OCI-LY7 (cell line): ENCODE results near the gene TEX55. TPM values are rescaled to one million over a fixed set of nuclear protein-coding genes. Genes with fewer than 3 reads are reported as not detected.
"Not testable (repeated sequence)": the region's sequence is repeated elsewhere in the genome, so short reads cannot be mapped to it uniquely, and the experiment has no call there.

ENCODE experiments used
- BruUV-seq: library from RNA; stranded (reverse); fragments of 400-500 nt; replicated peaks from 2 replicates; lab custom pipeline; 2021; lab: Mats Ljungman, UMichigan
- CTCF ChIA-PET: fragments of 300-600 bp; sonication (Branson Sonifier 250); formaldehyde crosslinking; loops from one replicate; lab custom pipeline; 2022; ENCODE audit warnings: antibody characterized with exemption; ENCODE audit not compliant: unreplicated experiment; lab: Charles Lee
- POLR2A ChIA-PET: fragments of 300-600 bp; sonication (Branson Sonifier 250); formaldehyde crosslinking; loops from one replicate; lab custom pipeline; 2022; ENCODE audit warnings: antibody characterized with exemption; lab: Charles Lee
- DNase-seq: peaks from one replicate; pipeline ENCODE4 v3.0.0-alpha.2; 2015; ENCODE audit warnings: low spot score
- H2AFZ ChIP-seq: fragments of 200-600 bp; sonication (generic), shearing (Covaris generic); 2 replicates; pipeline ENCODE4 v1.6.1; 2014; ENCODE audit warnings: mild to moderate bottlenecking, antibody characterized with exemption, low read length, moderate library complexity
- H3K27ac ChIP-seq: fragments of 200-600 bp; sonication (generic); 2 replicates; pipeline ENCODE4 v1.5.1; 2014; ENCODE audit warnings: mixed run types, low read depth, mild to moderate bottlenecking, moderate library complexity, low read length, inconsistent platforms; ENCODE audit not compliant: poor library complexity, severe bottlenecking
- H3K36me3 ChIP-seq: fragments of 200-600 bp; sonication (generic); 2 replicates; pipeline ENCODE4 v1.6.1; 2014; ENCODE audit warnings: mild to moderate bottlenecking, antibody characterized with exemption, low read length, moderate library complexity, mixed read lengths; ENCODE audit not compliant: insufficient read depth
- H3K4me1 ChIP-seq: fragments of 200-600 bp; sonication (generic); 2 replicates; pipeline ENCODE4 v1.5.1; 2014; ENCODE audit warnings: mild to moderate bottlenecking, low read length; ENCODE audit not compliant: insufficient read depth, poor library complexity, severe bottlenecking
- H3K4me2 ChIP-seq: fragments of 200-600 bp; sonication (generic); 2 replicates; pipeline ENCODE4 v1.6.1; 2014; ENCODE audit warnings: mild to moderate bottlenecking, low read length
- H3K4me3 ChIP-seq: fragments of 200-600 bp; sonication (generic); 2 replicates; pipeline ENCODE4 v1.5.1; 2014; ENCODE audit warnings: mild to moderate bottlenecking, low read depth, low read length; ENCODE audit not compliant: poor library complexity, severe bottlenecking
- H3K79me2 ChIP-seq: fragments of 200-600 bp; sonication (generic); 2 replicates; pipeline ENCODE4 v1.6.1; 2016; ENCODE audit warnings: low read depth, mild to moderate bottlenecking, low read length, moderate library complexity, mixed read lengths; ENCODE audit not compliant: insufficient read depth
- H3K9me2 ChIP-seq: fragments of 200-600 bp; sonication (generic); 2 replicates; pipeline ENCODE4 v1.6.1; 2016; ENCODE audit warnings: mild to moderate bottlenecking, low read length, mixed read lengths; ENCODE audit not compliant: insufficient read depth
- H3K9me3 ChIP-seq: fragments of 200-600 bp; sonication (generic); 2 replicates; pipeline ENCODE4 v1.6.1; 2014; ENCODE audit warnings: mild to moderate bottlenecking, mixed run types, low read length, mixed read lengths
- H4K20me1 ChIP-seq: fragments of 200-600 bp; sonication (generic); 2 replicates; pipeline ENCODE4 v1.6.1; 2014; ENCODE audit warnings: mild to moderate bottlenecking, antibody characterized with exemption, low read length, moderate library complexity, mixed read lengths; ENCODE audit not compliant: insufficient read depth
- EZH2phosphoT487 ChIP-seq: fragments of 200-600 bp; sonication (generic); IDR thresholded peaks from 2 replicates; pipeline ENCODE4 v1.6.1; 2018; ENCODE audit warnings: low read depth, borderline replicate concordance, mild to moderate bottlenecking, mixed run types, antibody characterized with exemption, low read length, moderate library complexity, mixed read lengths
- intact Hi-C: fragments of 100-400 bp; cut with micrococcal nuclease; formaldehyde crosslinking; loops from one replicate; pipeline ENCODE4 v1.10.0; 2022; ENCODE audit not compliant: unreplicated experiment
- total RNA-seq, 2 experiments: library from RNA; depleted of rRNA in 1 of 2; stranded (reverse); fragments of >200 nt in 1 of 2; shearing (Covaris generic) in 1 of 2; gene quantifications; 2 replicates each; pipeline ENCODE4 v1.2.3, GENCODE V29; 2014 to 2022
- TF ChIP-seq, protein P1 (sequence below): fragments of 200-600 bp; sonication (generic); conservative IDR thresholded peaks from 2 replicates; pipeline ENCODE4 v1.5.1; 2014; ENCODE audit warnings: mild to moderate bottlenecking, antibody characterized with exemption, low read length, moderate library complexity, mixed read lengths

TEX55 gene
- total RNA-seq, 2 experiments from 2014 or later, result not detected

DNA sequence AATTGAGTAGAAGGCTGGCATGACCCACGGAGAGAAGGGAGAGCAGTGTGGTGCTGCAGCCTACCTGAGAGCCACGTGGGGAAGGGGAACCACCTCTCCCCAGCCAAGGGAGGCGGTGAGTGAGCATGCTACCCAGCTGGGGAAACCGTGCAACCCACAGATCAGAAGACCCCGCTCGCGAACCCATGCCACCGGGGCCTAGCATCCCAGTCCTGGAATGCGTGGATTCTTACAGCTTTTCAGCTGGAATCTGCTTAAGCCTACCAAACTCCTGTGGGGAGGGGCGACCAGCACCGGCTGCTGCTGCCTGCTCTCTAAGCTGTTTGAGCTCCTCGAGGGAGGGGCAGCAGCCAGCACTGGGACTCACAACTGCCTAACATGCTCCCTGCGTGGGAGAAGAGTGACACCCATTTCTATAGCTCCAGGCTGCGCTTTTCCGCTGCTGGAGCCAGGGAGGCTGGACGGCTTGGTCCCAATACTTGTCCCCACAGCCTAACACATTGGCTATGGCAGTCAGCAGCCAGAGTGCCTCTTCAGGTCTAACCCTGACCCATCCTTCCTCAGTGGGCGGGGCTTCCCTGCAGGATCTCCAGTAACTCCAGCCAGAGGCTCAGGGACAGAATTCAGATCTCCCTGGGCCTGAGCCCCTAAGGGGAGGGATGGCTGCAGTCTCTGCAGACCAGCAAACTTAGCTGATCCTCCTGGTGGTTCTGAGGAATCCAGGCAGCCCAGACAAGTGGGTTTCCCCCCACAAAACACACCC is 20.0 kb upstream of the TEX55 start:
- ChIA-PET POLR2A (no interaction called here), CTCF (no interaction called here)
- Histone ChIP-seq H3K9me2 (no peaks in the 10 kb centered on the region), H3K9me3 (no peaks in the 10 kb centered on the region), H3K4me1 (no peaks in the 10 kb centered on the region), H3K36me3 (no peaks in the 10 kb centered on the region), H3K4me3 (no peak overlapping the region), H2AFZ (no peak overlapping the region), H3K27ac (no peak overlapping the region), H4K20me1 (no peaks in the 10 kb centered on the region), H3K4me2 (no peak overlapping the region), H3K79me2 (no peaks in the 10 kb centered on the region)
- no peak for DNase-seq
- TF ChIP-seq, protein P1, sequence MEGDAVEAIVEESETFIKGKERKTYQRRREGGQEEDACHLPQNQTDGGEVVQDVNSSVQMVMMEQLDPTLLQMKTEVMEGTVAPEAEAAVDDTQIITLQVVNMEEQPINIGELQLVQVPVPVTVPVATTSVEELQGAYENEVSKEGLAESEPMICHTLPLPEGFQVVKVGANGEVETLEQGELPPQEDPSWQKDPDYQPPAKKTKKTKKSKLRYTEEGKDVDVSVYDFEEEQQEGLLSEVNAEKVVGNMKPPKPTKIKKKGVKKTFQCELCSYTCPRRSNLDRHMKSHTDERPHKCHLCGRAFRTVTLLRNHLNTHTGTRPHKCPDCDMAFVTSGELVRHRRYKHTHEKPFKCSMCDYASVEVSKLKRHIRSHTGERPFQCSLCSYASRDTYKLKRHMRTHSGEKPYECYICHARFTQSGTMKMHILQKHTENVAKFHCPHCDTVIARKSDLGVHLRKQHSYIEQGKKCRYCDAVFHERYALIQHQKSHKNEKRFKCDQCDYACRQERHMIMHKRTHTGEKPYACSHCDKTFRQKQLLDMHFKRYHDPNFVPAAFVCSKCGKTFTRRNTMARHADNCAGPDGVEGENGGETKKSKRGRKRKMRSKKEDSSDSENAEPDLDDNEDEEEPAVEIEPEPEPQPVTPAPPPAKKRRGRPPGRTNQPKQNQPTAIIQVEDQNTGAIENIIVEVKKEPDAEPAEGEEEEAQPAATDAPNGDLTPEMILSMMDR, result no peak
- no peak for TF ChIP-seq EZH2phosphoT487
- intact Hi-C loops, result no loop called here
- BruUV-seq, result no TSS peak

DNA sequence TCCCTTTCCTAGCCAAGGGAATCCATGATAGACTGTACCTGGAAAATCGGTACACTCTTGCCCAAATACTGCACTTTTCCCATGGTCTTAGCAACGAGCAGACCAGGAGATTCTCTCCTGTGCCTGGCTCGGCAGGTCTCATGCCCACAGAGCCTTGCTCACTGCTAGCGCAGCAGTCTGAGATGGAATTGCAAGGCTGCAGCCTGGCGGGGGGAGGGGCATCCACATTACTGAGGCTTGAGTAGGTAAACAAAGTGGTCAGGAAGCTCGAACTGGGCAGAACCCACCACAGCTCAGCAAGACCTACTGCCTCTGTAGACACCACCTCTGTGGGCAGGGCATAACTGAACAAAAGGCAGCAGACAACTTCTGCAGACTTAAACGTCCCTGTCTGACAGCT is 15.7 kb upstream of the TEX55 start:
- intact Hi-C loops, H4K20me1 ChIP-seq, H3K9me2 ChIP-seq, DNase-seq, H3K4me2 ChIP-seq, H3K36me3 ChIP-seq, CTCF ChIA-PET, H3K9me3 ChIP-seq, POLR2A ChIA-PET, H3K4me3 ChIP-seq, H2AFZ ChIP-seq, H3K27ac ChIP-seq, BruUV-seq, H3K79me2 ChIP-seq, H3K4me1 ChIP-seq: not testable (repeated sequence)

DNA sequence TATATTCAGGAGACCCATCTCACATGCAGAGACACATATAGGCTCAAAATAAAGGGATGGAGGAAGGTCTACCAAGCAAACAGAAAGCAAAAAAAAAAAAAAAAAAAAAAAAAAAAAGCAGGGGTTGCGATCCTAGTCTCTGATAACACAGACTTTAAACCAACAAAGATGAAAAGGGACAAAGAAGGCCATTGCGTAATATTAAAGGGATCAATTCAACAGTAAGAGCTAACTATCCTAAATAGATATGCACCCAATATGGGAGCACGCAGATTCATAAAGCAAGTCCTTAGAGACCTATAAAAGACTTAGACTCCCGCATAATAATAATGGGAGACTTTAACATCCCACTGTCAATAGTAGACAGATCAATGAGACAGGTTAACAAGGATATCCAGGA is 13.7 kb upstream of the TEX55 start:
- CTCF ChIA-PET, H3K36me3 ChIP-seq: not testable (repeated sequence)

DNA sequence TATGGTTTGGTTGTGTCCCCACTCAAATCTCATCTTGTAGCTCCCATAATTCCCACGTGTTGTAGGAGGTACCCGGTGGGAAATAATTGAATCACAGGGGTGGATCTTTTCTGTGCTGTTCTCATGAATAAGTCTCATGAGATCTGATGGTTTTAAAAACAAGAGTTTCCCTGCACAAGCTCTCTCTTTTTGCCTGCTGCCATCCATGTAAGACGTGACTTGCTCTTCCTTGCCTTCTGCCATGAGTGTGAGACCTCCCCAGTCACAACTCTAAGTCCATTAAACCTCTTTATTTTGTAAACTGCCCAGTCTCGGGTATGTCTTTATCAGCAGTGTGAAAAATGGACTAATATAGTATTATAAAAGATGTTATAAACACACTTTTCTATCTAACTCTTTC is 6.6 kb upstream of the TEX55 start:
- CTCF ChIA-PET, H3K27ac ChIP-seq, H3K4me2 ChIP-seq, H3K4me3 ChIP-seq, intact Hi-C loops, H4K20me1 ChIP-seq, BruUV-seq, H3K9me2 ChIP-seq, H3K4me1 ChIP-seq, H3K9me3 ChIP-seq, H2AFZ ChIP-seq, DNase-seq, H3K79me2 ChIP-seq, H3K36me3 ChIP-seq: not testable (repeated sequence)
- POLR2A ChIA-PET, result interaction anchor here (1.1 kb wide), 1 partner anchor 14 kb away, joined by 3 read pairs; no protein-coding TSS in a partner anchor

More for the DNA sequence above, 13.7 kb upstream of the TEX55 start:
- H2AFZ ChIP-seq, H3K9me2 ChIP-seq, H3K4me1 ChIP-seq, H3K4me2 ChIP-seq, DNase-seq, BruUV-seq, POLR2A ChIA-PET, H4K20me1 ChIP-seq, intact Hi-C loops, H3K79me2 ChIP-seq, H3K9me3 ChIP-seq, H3K27ac ChIP-seq, H3K4me3 ChIP-seq: not testable (repeated sequence)
